ENCODE results near the gene KIAA0513. TPM values are rescaled to one million over a fixed set of nuclear protein-coding genes. Genes with fewer than 3 reads are reported as not detected.
A peak's percentile ranks its signal among the peaks of the same experiment; 100 is the strongest.

The KIAA0513 gene
- total RNA-seq, 2 experiments from 2014 or later, result 9.0 to 10.9 TPM

DNA sequence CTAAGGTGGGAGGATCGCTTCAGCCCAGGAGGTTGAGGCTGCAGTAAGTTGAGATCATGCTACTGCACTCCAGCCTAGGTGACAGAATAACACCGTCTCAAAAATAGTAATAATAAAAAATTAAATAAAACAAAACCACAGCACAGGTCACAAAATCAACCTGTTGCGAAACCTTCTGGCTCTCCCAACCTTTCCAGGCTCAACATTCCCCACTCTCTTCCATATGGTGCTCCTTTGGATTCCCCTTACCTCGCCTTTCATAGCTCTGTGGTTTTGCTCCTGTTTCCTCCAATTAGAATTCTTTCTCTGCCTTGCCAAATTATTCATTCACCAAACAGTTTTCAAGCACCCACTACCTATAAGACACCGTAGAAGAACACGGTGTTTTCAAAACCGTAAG lies 21.0 kb upstream of the KIAA0513 start:
- Histone ChIP-seq H3K36me3 (ENCODE audit: insufficient read depth, low read length) (peaks cover 17% of the 10 kb centered on the region), H3K9me3 (ENCODE audit: control insufficient read depth in 1 of 2, insufficient read depth in 1 of 2, low read length in 2 of 2) (no peaks in the 10 kb centered on the region), H3K4me3 (ENCODE audit: low read length) (no peak overlapping the region), H3K27me3 (ENCODE audit: control insufficient read depth in 1 of 2, insufficient read depth in 2 of 2, low read length in 2 of 2) (no peaks in the 10 kb centered on the region), H3K4me1 (ENCODE audit: insufficient read depth, low read length) (peaks cover 63% of the 10 kb centered on the region), H3K27ac (ENCODE audit: low read depth in 1 of 2, low read length in 2 of 2) (no peak overlapping the region)
- no peak for ATAC-seq (ENCODE audit: poor library complexity)
- ChIA-PET POLR2A (no interaction called here), CTCF (interaction anchor here (1.3 kb wide), 1 partner anchor 80 kb away, joined by 3 read pairs; no protein-coding TSS in a partner anchor)
- H3K9me3 Mint-ChIP-seq, result no peaks in the 10 kb centered on the region
- intact Hi-C loops (cut with DNase I, micrococcal nuclease), result no loop called here
- no peak overlapping the region for H3K4me3 Mint-ChIP-seq
- no peak for DNase-seq
- H3K27ac Mint-ChIP-seq, result no peak overlapping the region
- H3K27me3 Mint-ChIP-seq, result no peaks in the 10 kb centered on the region
- TF ChIP-seq, protein P1, sequence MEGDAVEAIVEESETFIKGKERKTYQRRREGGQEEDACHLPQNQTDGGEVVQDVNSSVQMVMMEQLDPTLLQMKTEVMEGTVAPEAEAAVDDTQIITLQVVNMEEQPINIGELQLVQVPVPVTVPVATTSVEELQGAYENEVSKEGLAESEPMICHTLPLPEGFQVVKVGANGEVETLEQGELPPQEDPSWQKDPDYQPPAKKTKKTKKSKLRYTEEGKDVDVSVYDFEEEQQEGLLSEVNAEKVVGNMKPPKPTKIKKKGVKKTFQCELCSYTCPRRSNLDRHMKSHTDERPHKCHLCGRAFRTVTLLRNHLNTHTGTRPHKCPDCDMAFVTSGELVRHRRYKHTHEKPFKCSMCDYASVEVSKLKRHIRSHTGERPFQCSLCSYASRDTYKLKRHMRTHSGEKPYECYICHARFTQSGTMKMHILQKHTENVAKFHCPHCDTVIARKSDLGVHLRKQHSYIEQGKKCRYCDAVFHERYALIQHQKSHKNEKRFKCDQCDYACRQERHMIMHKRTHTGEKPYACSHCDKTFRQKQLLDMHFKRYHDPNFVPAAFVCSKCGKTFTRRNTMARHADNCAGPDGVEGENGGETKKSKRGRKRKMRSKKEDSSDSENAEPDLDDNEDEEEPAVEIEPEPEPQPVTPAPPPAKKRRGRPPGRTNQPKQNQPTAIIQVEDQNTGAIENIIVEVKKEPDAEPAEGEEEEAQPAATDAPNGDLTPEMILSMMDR (IDR thresholded peaks at IDR 0.05), result no peak
- peaks cover 52% of the 10 kb centered on the region for H3K36me3 Mint-ChIP-seq (ENCODE audit: low read depth)
- peaks cover 78% of the 10 kb centered on the region for H3K4me1 Mint-ChIP-seq (ENCODE audit: low read depth)

DNA sequence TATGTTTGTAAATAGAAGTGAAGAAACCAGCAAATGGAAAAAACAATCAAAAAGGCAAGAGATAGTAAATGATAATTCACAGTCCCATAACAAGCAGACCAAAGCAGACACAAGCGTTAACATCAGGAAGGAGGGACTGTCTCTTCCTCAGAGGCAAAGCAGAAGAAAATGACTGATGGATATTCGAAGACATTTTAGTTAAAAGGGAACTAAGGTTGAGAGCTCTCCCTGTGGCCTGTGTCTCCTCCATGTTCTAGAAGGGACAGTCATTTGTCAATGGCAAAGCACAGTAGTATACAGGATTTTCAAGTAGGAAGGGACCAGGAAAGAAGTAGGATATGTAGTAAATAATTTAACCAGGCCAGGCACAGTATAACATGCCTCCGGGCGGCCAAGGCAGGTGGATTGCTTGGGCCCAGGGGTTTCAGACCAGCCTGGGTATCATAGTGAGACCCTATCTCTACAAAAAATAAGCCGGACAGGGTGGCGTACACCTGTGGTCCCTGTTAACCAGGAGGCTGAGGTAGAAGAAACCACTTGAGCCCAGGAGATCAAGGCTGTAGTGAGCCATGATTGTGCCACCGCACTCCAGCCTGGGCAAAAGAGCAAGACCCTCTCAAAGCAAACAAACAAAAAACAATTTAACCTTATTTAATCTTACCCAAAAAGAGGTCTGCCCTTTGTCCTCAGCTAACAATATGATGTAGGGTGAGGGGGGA lies 19.9 kb upstream of the KIAA0513 start:
- Mint-ChIP-seq H3K4me1 (ENCODE audit: low read depth) (peaks cover 76% of the 10 kb centered on the region), H3K27ac (no peak overlapping the region), H3K36me3 (ENCODE audit: low read depth) (peaks cover 48% of the 10 kb centered on the region), H3K9me3 (no peaks in the 10 kb centered on the region), H3K4me3 (peak overlapping the region; percentile 32), H3K27me3 (no peaks in the 10 kb centered on the region)
- Histone ChIP-seq H3K9me3 (ENCODE audit: control insufficient read depth in 1 of 2, insufficient read depth in 1 of 2, low read length in 2 of 2) (no peaks in the 10 kb centered on the region), H3K4me3 (ENCODE audit: low read length) (no peak overlapping the region), H3K36me3 (ENCODE audit: insufficient read depth, low read length) (peaks cover 17% of the 10 kb centered on the region), H3K27ac (ENCODE audit: low read depth in 1 of 2, low read length in 2 of 2) (no peak overlapping the region), H3K27me3 (ENCODE audit: control insufficient read depth in 1 of 2, insufficient read depth in 2 of 2, low read length in 2 of 2) (no peaks in the 10 kb centered on the region), H3K4me1 (ENCODE audit: insufficient read depth, low read length) (peaks cover 62% of the 10 kb centered on the region)
- ATAC-seq (ENCODE audit: poor library complexity) (no peak), DNase-seq (no peak)
- TF ChIP-seq, protein P1 (IDR thresholded peaks at IDR 0.05), result no peak
- intact Hi-C loops (cut with DNase I, micrococcal nuclease), result no loop called here
- POLR2A ChIA-PET, result no interaction called here
- CTCF ChIA-PET, result no interaction called here

DNA sequence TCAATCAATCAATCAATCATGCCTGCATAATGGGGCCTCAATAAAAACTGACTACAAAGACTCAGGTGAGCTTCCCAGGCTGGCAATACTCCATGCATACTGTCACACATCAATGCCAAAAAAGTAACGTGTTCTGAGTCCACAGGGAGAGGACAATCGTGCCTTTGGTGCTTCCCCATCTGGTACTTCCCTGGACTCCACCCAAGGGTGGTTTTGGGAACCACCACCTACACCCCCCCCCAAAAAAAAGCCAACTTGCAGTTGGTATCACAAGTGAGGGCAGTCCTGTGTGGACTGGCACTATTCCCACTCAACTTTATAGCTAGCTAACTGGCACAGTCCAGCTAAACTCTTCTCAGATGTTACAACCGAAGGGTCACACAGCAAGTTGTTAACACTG lies 19.3 kb upstream of the KIAA0513 start:
- H3K9me3 ChIP-seq (ENCODE audit: control insufficient read depth in 1 of 2, insufficient read depth in 1 of 2, low read length in 2 of 2), result no peaks in the 10 kb centered on the region
- Mint-ChIP-seq H3K4me3 (peak overlapping the region; percentile 32), H3K27me3 (no peaks in the 10 kb centered on the region), H3K9me3 (no peaks in the 10 kb centered on the region), H3K4me1 (ENCODE audit: low read depth) (peaks cover 70% of the 10 kb centered on the region), H3K27ac (no peak overlapping the region), H3K36me3 (ENCODE audit: low read depth) (peaks cover 47% of the 10 kb centered on the region)
- ChIA-PET CTCF (no interaction called here), POLR2A (no interaction called here)
- TF ChIP-seq, protein P1 (IDR thresholded peaks at IDR 0.05), result no peak
- peaks cover 14% of the 10 kb centered on the region for H3K36me3 ChIP-seq (ENCODE audit: insufficient read depth, low read length)
- H3K27ac ChIP-seq (ENCODE audit: low read depth in 1 of 2, low read length in 2 of 2), result no peak overlapping the region
- no peak overlapping the region for H3K4me3 ChIP-seq (ENCODE audit: low read length)
- H3K4me1 ChIP-seq (ENCODE audit: insufficient read depth, low read length), result peaks cover 56% of the 10 kb centered on the region
- DNase-seq (peak in 1 of 14 experiments; percentile 38), ATAC-seq (ENCODE audit: poor library complexity) (no peak)
- intact Hi-C loops (cut with DNase I, micrococcal nuclease), result no loop called here
- no peaks in the 10 kb centered on the region for H3K27me3 ChIP-seq (ENCODE audit: control insufficient read depth in 1 of 2, insufficient read depth in 2 of 2, low read length in 2 of 2)

All from CD4-positive, alpha-beta T cell (primary cell).